HG02852 (cell line): ENCODE measurements around the gene AGL.
"Not testable (repeated sequence)": the region's sequence is repeated elsewhere in the genome, so short reads cannot be mapped to it uniquely, and the experiment has no call there.

Source experiments
- ATAC-seq: cut with Tn5 transposase; IDR thresholded peaks from one replicate; pipeline ENCODE4 v1.9.1; 2021; ENCODE audit warnings: mild to moderate bottlenecking, moderate library complexity; ENCODE audit not compliant: unreplicated experiment

AGL gene

GRCh38 chr1:99935534-99935933 lies 85.4 kb downstream of the AGL start:
- no peak for ATAC-seq

- ATAC-seq: no peak
These were observed 85.9 kb downstream of the AGL start for GRCh38 chr1:99936071-99936470.

- no peak for ATAC-seq
These were observed 92.6 kb downstream of the AGL start for GRCh38 chr1:99942723-99943122.

DNA sequence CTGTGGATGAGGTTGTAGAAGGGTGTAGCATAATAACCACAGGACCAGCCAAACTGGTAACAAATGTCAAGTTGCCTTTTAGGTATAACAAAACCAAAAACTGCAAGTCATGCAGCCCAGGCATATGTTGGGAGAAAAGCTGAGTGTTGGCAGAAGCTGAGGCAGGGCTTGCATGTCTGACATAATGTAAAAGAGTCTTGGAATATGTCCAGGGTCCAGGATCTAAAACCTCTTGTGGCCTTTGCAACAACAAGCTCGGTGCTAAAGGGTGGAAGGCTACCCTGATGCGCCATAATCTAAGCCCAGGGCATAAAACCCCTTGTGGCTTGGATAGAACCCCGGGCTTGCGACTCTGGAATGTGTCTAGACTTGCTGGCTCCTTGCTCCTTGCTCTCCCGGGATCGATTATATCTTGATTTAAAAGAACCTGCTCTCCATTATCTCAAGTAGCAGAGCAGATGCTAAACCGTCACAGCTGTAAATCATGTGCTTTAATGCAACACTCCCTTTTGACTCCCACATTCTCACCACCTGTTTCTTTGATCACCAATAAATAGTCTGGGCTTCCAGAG lies 93.1 kb downstream of the AGL start:
- ATAC-seq: no peak

DNA sequence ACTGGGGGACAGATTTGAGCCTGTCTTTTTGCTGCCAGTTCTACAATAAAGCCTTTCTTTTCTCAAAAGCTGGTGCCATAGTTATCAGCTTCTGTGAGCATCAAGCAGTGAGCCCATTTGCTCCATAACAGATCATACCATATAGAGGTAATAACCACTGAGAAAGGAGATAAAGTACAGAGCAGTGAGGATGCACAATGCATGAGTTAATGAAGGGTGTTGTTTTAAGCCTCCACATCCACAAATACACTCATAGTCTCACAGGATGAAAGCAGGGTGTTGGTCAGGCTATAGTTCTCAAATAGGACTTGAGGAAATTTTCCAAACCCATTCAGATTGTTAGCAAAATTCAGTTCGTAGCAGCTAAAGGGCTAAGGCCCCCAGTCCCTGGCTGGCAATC lies 94.0 kb downstream of the AGL start:
- ATAC-seq: no peak

GRCh38 chr1:99945174-99945573 lies 95.0 kb downstream of the AGL start:
- ATAC-seq: no peak

- no peak for ATAC-seq
These were observed 100.3 kb downstream of the AGL start for GRCh38 chr1:99950486-99950885.

- ATAC-seq: no peak
These were observed 102.4 kb downstream of the AGL start for GRCh38 chr1:99952522-99952921.

- ATAC-seq: no peak
These were observed 105.2 kb downstream of the AGL start for GRCh38 chr1:99955375-99955774.

- no peak for ATAC-seq
These were observed 106.6 kb downstream of the AGL start for GRCh38 chr1:99956755-99957154.

DNA sequence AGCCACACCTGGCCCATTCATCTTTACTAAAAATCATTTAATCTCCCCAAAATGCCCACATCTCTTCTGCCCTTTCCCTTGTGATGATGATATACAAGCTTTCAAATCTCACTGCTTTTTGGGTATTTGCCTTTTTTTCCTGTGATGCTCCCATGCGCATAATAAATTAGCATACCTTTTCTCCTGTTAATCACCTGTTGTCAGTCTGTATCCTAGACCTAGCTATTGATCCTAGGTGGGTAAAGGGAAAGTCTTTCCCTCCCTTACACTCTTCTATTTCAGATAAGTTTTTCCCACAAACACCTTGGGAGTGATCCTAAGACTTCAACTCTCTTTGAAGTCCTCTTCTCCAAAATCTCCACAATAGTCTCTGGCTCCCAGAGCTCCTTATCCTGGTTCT lies 107.7 kb downstream of the AGL start:
- ATAC-seq: no peak

- not testable (repeated sequence) for ATAC-seq
These were observed 109.1 kb downstream of the AGL start for GRCh38 chr1:99959189-99959705.

- not testable (repeated sequence) for ATAC-seq
These were observed 110.1 kb downstream of the AGL start for GRCh38 chr1:99960260-99960659.

- ATAC-seq: no peak
These were observed 113.1 kb downstream of the AGL start for GRCh38 chr1:99963041-99963795.

GRCh38 chr1:99964806-99965205 lies 114.6 kb downstream of the AGL start:
- ATAC-seq: no peak

DNA sequence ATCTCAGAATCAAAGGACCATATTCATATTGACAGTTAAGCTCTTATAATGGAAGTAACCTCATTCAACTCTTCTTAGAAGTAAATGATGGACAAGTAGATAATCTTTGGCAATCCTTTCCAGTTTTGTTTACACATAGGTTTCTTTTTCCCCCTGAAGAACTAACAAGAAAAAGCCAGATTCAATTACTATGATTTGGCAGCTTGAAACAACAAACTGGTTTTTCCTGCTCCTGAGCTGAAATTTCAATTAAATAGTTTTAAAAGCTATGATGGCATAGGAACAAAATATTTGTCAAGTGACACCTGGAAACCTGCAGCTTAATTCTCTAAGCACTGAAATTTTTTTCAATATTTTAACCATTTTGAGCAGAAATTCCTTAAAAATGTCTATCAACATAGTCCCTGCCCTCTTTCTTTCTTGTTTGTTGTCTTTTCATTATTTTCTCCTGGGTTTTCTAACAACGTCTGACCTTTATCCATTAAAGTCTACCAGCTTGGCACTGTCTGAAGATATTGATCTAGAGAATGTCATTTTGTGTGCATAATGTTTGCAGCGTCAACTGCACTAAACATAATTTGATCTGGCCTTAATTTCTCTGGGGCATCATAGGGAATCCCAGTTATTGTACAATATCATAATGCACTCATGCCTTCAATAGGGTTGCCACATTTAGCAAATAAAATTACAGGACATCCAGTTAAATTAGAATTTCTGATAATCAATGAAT lies 115.7 kb downstream of the AGL start:
- no peak for ATAC-seq

- no peak for ATAC-seq
These were observed 118.1 kb downstream of the AGL start for GRCh38 chr1:99968214-99968613.

- ATAC-seq: no peak
These were observed 119.1 kb downstream of the AGL start for GRCh38 chr1:99969260-99969728.

- ATAC-seq: peak; percentile 93
These were observed 119.8 kb downstream of the AGL start, which contains the start of gene SLC35A3 for GRCh38 chr1:99969729-99970621. TSS of gene SLC35A3 (plus strand) at chr1:99969996. CDS start at chr1:99993555, 23,559 bp downstream.

DNA sequence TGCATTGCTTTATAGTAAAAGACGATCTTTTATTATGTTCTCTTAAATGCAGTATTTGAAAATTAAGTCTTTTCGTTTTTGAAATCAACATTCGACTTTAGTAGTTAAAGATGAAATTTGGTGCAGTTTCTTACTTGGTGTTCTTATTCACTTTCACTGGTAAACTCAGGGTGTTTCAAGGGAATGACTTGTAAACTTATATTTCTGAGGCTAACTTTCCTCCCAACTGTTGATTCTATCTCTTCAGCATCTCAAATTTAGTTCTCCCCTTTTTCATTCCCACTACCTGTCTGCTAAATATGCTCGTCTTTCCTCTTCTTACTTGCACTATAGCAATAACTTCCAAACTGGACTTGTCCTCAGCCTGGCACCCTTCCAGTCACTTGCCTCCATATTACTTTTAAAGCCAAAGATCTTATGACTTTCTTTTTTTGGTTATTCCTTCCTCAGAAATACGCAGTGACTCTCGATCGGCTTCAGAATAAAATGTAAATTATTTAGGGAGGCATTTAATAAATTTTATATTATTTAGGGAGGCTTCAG lies 120.6 kb downstream of the AGL start:
- no peak for ATAC-seq
